ENCODE data around the gene DCPS.
"Not testable (repeated sequence)": the region's sequence is repeated elsewhere in the genome, so short reads cannot be mapped to it uniquely, and the experiment has no call there.

Gene DCPS

GRCh38 chr11:126303623-126304456 lies at the start of gene DCPS:
TSS of gene DCPS (plus strand) at chr11:126304060. CDS start at chr11:126304081, 21 bp downstream.
- TF ChIP-seq CTCF (IDR thresholded peaks at IDR 0.05; ENCODE audit: low read depth, low read length): no peak
- DNase-seq (ENCODE audit: extremely low read depth, low read depth): peak; percentile 75

- TF ChIP-seq CTCF (IDR thresholded peaks at IDR 0.05; ENCODE audit: low read depth, low read length): no peak
- no peak for DNase-seq (ENCODE audit: extremely low read depth, low read depth)
These were observed 49.0 kb upstream of the DCPS start for GRCh38 chr11:126254819-126255218.

- DNase-seq (ENCODE audit: extremely low read depth, low read depth): not testable (repeated sequence)
These were observed 48.4 kb upstream of the DCPS start for GRCh38 chr11:126255507-126255906.

GRCh38 chr11:126256216-126256615 lies 47.6 kb upstream of the DCPS start:
- no peak for DNase-seq (ENCODE audit: extremely low read depth, low read depth)
- TF ChIP-seq CTCF (IDR thresholded peaks at IDR 0.05; ENCODE audit: low read depth, low read length): no peak

GRCh38 chr11:126257144-126257543 lies 46.7 kb upstream of the DCPS start:
- TF ChIP-seq CTCF (IDR thresholded peaks at IDR 0.05; ENCODE audit: low read depth, low read length): no peak
- no peak for DNase-seq (ENCODE audit: extremely low read depth, low read depth)

GRCh38 chr11:126257764-126258163 lies 46.1 kb upstream of the DCPS start:
- TF ChIP-seq CTCF (IDR thresholded peaks at IDR 0.05; ENCODE audit: low read depth, low read length): no peak
- peak; percentile 39 for DNase-seq (ENCODE audit: extremely low read depth, low read depth)

- no peak for DNase-seq (ENCODE audit: extremely low read depth, low read depth)
- no peak for TF ChIP-seq CTCF (IDR thresholded peaks at IDR 0.05; ENCODE audit: low read depth, low read length)
These were observed 41.6 kb upstream of the DCPS start for GRCh38 chr11:126262216-126262615.

GRCh38 chr11:126263489-126263888 lies 40.4 kb upstream of the DCPS start:
- no peak for TF ChIP-seq CTCF (IDR thresholded peaks at IDR 0.05; ENCODE audit: low read depth, low read length)
- DNase-seq (ENCODE audit: extremely low read depth, low read depth): no peak

Data from AG09319 (cell line).